Upper lobe of left lung (tissue), 4 donors: ENCODE data around the gene TMEM273.

Source experiments
- POLR2A ChIP-seq, 4 donors: fragments of 450-650 bp; IDR thresholded peaks; one replicate each; pipeline ENCODE4 v1.5.1; 2016 to 2017; ENCODE audit warnings: antibody characterized with exemption in 4 of 4, mild to moderate bottlenecking in 2 of 4
- POLR2AphosphoS5 ChIP-seq, 2 donors: sonication (generic); formaldehyde crosslinking; IDR thresholded peaks; one replicate each; pipeline ENCODE4 v1.5.1; 2017; ENCODE audit warnings: antibody characterized with exemption in 2 of 2
- TF ChIP-seq, protein P1 (sequence below), 6 experiments: fragments of 450-650 bp in 4 of 6; fragments of 200-600 bp in 2 of 6; sonication (generic) in 2 of 6; IDR thresholded peaks; one replicate each; pipeline ENCODE4 v1.5.1; 2016 to 2019; ENCODE audit warnings: antibody characterized with exemption in 6 of 6

DNA sequence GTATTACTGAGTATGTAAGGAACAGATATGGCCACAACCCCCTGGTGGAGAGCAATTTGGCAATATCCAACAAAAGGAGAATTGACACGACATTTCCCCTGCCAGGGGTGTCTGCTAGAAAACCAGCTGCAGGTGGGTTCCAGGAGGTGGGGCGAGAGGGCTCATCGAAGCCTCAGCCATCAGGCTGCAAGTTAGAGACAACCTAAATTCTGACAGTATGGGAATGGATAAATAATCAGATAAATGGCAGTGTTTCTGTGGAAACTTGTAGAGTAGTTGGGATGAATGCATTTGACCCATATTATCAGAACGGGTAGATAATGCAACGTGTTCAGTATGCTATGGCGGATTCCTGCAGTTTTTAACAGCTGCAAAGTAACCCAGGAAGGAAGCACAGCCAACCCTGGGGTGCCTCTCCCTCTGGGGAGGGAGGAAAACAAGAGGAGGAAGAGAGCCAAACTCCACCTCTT, 3.5 kb downstream of the TMEM273 start:
- TF ChIP-seq, protein P1, sequence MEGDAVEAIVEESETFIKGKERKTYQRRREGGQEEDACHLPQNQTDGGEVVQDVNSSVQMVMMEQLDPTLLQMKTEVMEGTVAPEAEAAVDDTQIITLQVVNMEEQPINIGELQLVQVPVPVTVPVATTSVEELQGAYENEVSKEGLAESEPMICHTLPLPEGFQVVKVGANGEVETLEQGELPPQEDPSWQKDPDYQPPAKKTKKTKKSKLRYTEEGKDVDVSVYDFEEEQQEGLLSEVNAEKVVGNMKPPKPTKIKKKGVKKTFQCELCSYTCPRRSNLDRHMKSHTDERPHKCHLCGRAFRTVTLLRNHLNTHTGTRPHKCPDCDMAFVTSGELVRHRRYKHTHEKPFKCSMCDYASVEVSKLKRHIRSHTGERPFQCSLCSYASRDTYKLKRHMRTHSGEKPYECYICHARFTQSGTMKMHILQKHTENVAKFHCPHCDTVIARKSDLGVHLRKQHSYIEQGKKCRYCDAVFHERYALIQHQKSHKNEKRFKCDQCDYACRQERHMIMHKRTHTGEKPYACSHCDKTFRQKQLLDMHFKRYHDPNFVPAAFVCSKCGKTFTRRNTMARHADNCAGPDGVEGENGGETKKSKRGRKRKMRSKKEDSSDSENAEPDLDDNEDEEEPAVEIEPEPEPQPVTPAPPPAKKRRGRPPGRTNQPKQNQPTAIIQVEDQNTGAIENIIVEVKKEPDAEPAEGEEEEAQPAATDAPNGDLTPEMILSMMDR (IDR thresholded peaks at IDR 0.05) = no peak
- TF ChIP-seq POLR2A (IDR thresholded peaks at IDR 0.05) = no peak
- TF ChIP-seq POLR2AphosphoS5 (IDR thresholded peaks at IDR 0.05) = no peak
